ENCODE measurements around the gene COQ8B. TPM values are rescaled to one million over a fixed set of nuclear protein-coding genes. Genes with fewer than 3 reads are reported as not detected.
A peak's percentile ranks its signal among the peaks of the same experiment; 100 is the strongest.

COQ8B gene
- total and polyA plus RNA-seq, 7 experiments from 2014 or later, result 14.4 to 48.3 (median 36.9) TPM

GRCh38 chr19:40758491-40758890 is 41.8 kb upstream of the COQ8B start:
- peaks cover 5 to 57% (median 50%) of the 10 kb centered on the region in 5 donors for H3K36me3 Mint-ChIP-seq
- H3K9me3 Mint-ChIP-seq, result no peaks in the 10 kb centered on the region
- peak overlapping the region in 1 of 10 donors; percentile 26 for H3K4me3 Mint-ChIP-seq
- Histone ChIP-seq H3K27me3 (ENCODE audit: control insufficient read depth in 2 of 2, insufficient read depth in 2 of 2, low read length in 2 of 2) (no peaks in the 10 kb centered on the region), H3K27ac (ENCODE audit: low read depth, low read length) (no peak overlapping the region), H3K36me3 (ENCODE audit: control insufficient read depth in 2 of 3, insufficient read depth in 3 of 3, low read length in 3 of 3) (peaks cover 25 to 73% (median 49%) of the 10 kb centered on the region in 3 experiments), H3K4me1 (ENCODE audit: control insufficient read depth in 2 of 2, insufficient read depth in 2 of 2, low read length in 2 of 2) (peaks cover 30 to 32% of the 10 kb centered on the region in 2 donors), H3K9me3 (ENCODE audit: control insufficient read depth in 2 of 3, low read length in 3 of 3) (no peaks in the 10 kb centered on the region), H3K4me3 (ENCODE audit: low read length) (no peak overlapping the region)
- DNase-seq (no peak), ATAC-seq (no peak)
- H3K4me1 Mint-ChIP-seq, result peaks cover 23 to 62% (median 51%) of the 10 kb centered on the region in 7 donors
- H3K27ac Mint-ChIP-seq, result peak overlapping the region in 2 of 9 donors; percentile 42 to 70
- ChIA-PET CTCF (interaction anchor here (2.6 kb wide), 1 partner anchor 20 kb away, joined by 6 read pairs; the partner anchor contains the start of gene RAB4B), POLR2A (interaction anchor here (0.6 to 1.5 kb wide), 4 partner anchors 8 to 148 kb away, joined by 3 to 7 read pairs (median 4); partner anchors contain the start of genes ACTMAP and RAB4B)
- no peaks in the 10 kb centered on the region for H3K27me3 Mint-ChIP-seq
- intact Hi-C loops (cut with micrococcal nuclease), result no loop called here

- H3K4me3 Mint-ChIP-seq, result peak overlapping the region in 8 of 10 donors; percentile 19 to 81 (median 54)
- no peaks in the 10 kb centered on the region for H3K9me3 Mint-ChIP-seq
- H3K27ac Mint-ChIP-seq, result peak overlapping the region in 8 of 9 donors; percentile 10 to 83 (median 62)
- ChIA-PET CTCF (interaction anchor here (2.6 kb wide), 1 partner anchor 22 kb away, joined by 6 read pairs; the partner anchor contains the start of gene RAB4B), POLR2A (interaction anchor here (0.6 to 1.1 kb wide), 4 partner anchors 10 to 600 kb away, joined by 3 to 4 read pairs (median 3); no protein-coding TSS in a partner anchor)
- peaks cover 9 to 54% (median 31%) of the 10 kb centered on the region in 3 experiments for H3K36me3 ChIP-seq (ENCODE audit: control insufficient read depth in 2 of 3, insufficient read depth in 3 of 3, low read length in 3 of 3)
- H3K9me3 ChIP-seq (ENCODE audit: control insufficient read depth in 2 of 3, low read length in 3 of 3), result no peaks in the 10 kb centered on the region
- peaks cover 0 to 54% (median 35%) of the 10 kb centered on the region in 5 donors for H3K36me3 Mint-ChIP-seq
- H3K4me1 Mint-ChIP-seq, result peaks cover 29 to 68% (median 50%) of the 10 kb centered on the region in 7 donors
- no peaks in the 10 kb centered on the region for H3K27me3 Mint-ChIP-seq
- no peaks in the 10 kb centered on the region for H3K27me3 ChIP-seq (ENCODE audit: control insufficient read depth in 2 of 2, insufficient read depth in 2 of 2, low read length in 2 of 2)
- DNase-seq (peak in 1 of 9 donors; percentile 42), ATAC-seq (no peak)
- intact Hi-C loops (cut with micrococcal nuclease), result no loop called here
- H3K4me1 ChIP-seq (ENCODE audit: control insufficient read depth in 2 of 2, insufficient read depth in 2 of 2, low read length in 2 of 2), result peaks cover 26 to 40% of the 10 kb centered on the region in 2 donors
- H3K27ac ChIP-seq (ENCODE audit: low read depth, low read length), result no peak overlapping the region
- no peak overlapping the region for H3K4me3 ChIP-seq (ENCODE audit: low read length)
Measured at GRCh38 chr19:40756502-40757110, 39.9 kb upstream of the COQ8B start.

GRCh38 chr19:40755791-40756190 is 39.1 kb upstream of the COQ8B start:
- intact Hi-C loops (cut with micrococcal nuclease), result no loop called here
- peaks cover 0 to 58% (median 31%) of the 10 kb centered on the region in 5 donors for H3K36me3 Mint-ChIP-seq
- POLR2A ChIA-PET, result interaction anchor here (0.6 to 1.1 kb wide), 8 partner anchors 11 to 601 kb away, joined by 3 to 7 read pairs (median 4); partner anchors contain the start of genes EGLN2 and RAB4B

GRCh38 chr19:40755248-40755624 is 38.5 kb upstream of the COQ8B start:
- peak overlapping the region; percentile 42 for H3K27ac ChIP-seq (ENCODE audit: low read depth, low read length)
- no peak for DNase-seq

More at GRCh38 chr19:40755791-40756190, 39.1 kb upstream of the COQ8B start:
- ATAC-seq, result no peak
- DNase-seq, result no peak
- Histone ChIP-seq H3K9me3 (ENCODE audit: control insufficient read depth in 2 of 3, low read length in 3 of 3) (no peaks in the 10 kb centered on the region), H3K36me3 (ENCODE audit: control insufficient read depth in 2 of 3, insufficient read depth in 3 of 3, low read length in 3 of 3) (peaks cover 9 to 47% (median 26%) of the 10 kb centered on the region in 3 experiments), H3K27ac (ENCODE audit: low read depth, low read length) (peak overlapping the region; percentile 41), H3K4me3 (ENCODE audit: low read length) (no peak overlapping the region), H3K27me3 (ENCODE audit: control insufficient read depth in 2 of 2, insufficient read depth in 2 of 2, low read length in 2 of 2) (no peaks in the 10 kb centered on the region), H3K4me1 (ENCODE audit: control insufficient read depth in 2 of 2, insufficient read depth in 2 of 2, low read length in 2 of 2) (peaks cover 25 to 40% of the 10 kb centered on the region in 2 donors)
- CTCF ChIA-PET, result interaction anchor here (0.5 to 0.9 kb wide), 2 partner anchors 51 to 57 kb away, joined by 4 read pairs; no protein-coding TSS in a partner anchor
- Mint-ChIP-seq H3K27me3 (no peaks in the 10 kb centered on the region), H3K4me3 (peak overlapping the region in 9 of 10 donors; percentile 50 to 92 (median 68)), H3K4me1 (peaks cover 35 to 65% (median 53%) of the 10 kb centered on the region in 7 donors), H3K9me3 (no peaks in the 10 kb centered on the region), H3K27ac (peak overlapping the region in 7 of 9 donors; percentile 23 to 67 (median 42))

GRCh38 chr19:40754611-40755247 is 38.0 kb upstream of the COQ8B start:
- H3K4me3 ChIP-seq (ENCODE audit: low read length), result peak overlapping the region; percentile 36
- ChIA-PET POLR2A (interaction anchor here (0.8 to 2.5 kb wide), 6 partner anchors 13 to 50 kb away, joined by 3 to 7 read pairs (median 5); partner anchors contain the start of genes EGLN2 and RAB4B), CTCF (interaction anchor here (0.9 to 2.1 kb wide), 2 partner anchors 23 to 52 kb away, joined by 4 to 7 read pairs; partner anchors contain the start of gene RAB4B)
- H3K9me3 Mint-ChIP-seq, result peaks cover 0 to under 1% (median 0%) of the 10 kb centered on the region in 11 donors
- H3K27me3 ChIP-seq (ENCODE audit: control insufficient read depth in 2 of 2, insufficient read depth in 2 of 2, low read length in 2 of 2), result no peaks in the 10 kb centered on the region
- peaks cover 0 to 52% (median 25%) of the 10 kb centered on the region in 5 donors for H3K36me3 Mint-ChIP-seq
- H3K4me3 Mint-ChIP-seq, result peak overlapping the region; percentile 71 to 92 (median 80)
- H3K27ac ChIP-seq (ENCODE audit: low read depth, low read length), result peak overlapping the region; percentile 42
- no peaks in the 10 kb centered on the region for H3K9me3 ChIP-seq (ENCODE audit: control insufficient read depth in 2 of 3, low read length in 3 of 3)
- H3K27ac Mint-ChIP-seq, result peak overlapping the region; percentile 64 to 93 (median 82)
- intact Hi-C loops (cut with micrococcal nuclease), result no loop called here
- peaks cover 30 to 44% of the 10 kb centered on the region in 2 donors for H3K4me1 ChIP-seq (ENCODE audit: control insufficient read depth in 2 of 2, insufficient read depth in 2 of 2, low read length in 2 of 2)
- ATAC-seq (no peak), DNase-seq (peak in 1 of 9 donors; percentile 62)
- H3K36me3 ChIP-seq (ENCODE audit: control insufficient read depth in 2 of 3, insufficient read depth in 3 of 3, low read length in 3 of 3), result peaks cover 7 to 37% (median 19%) of the 10 kb centered on the region in 3 experiments
- peaks cover 39 to 68% (median 58%) of the 10 kb centered on the region in 7 donors for H3K4me1 Mint-ChIP-seq
- no peaks in the 10 kb centered on the region for H3K27me3 Mint-ChIP-seq

More at GRCh38 chr19:40755248-40755624, 38.5 kb upstream of the COQ8B start:
- POLR2A ChIA-PET, result interaction anchor here (0.8 to 1.1 kb wide), 5 partner anchors 12 to 43 kb away, joined by 3 to 7 read pairs (median 4); partner anchors contain the start of genes EGLN2 and RAB4B
- Mint-ChIP-seq H3K4me3 (peak overlapping the region; percentile 50 to 92 (median 79)), H3K4me1 (peaks cover 35 to 65% (median 56%) of the 10 kb centered on the region in 7 donors), H3K36me3 (peaks cover 0 to 52% (median 28%) of the 10 kb centered on the region in 5 donors), H3K27me3 (no peaks in the 10 kb centered on the region), H3K9me3 (no peaks in the 10 kb centered on the region), H3K27ac (peak overlapping the region in 5 of 9 donors; percentile 9 to 93 (median 40))
- Histone ChIP-seq H3K9me3 (ENCODE audit: control insufficient read depth in 2 of 3, low read length in 3 of 3) (no peaks in the 10 kb centered on the region), H3K4me3 (ENCODE audit: low read length) (no peak overlapping the region), H3K36me3 (ENCODE audit: control insufficient read depth in 2 of 3, insufficient read depth in 3 of 3, low read length in 3 of 3) (peaks cover 9 to 42% (median 21%) of the 10 kb centered on the region in 3 experiments), H3K27me3 (ENCODE audit: control insufficient read depth in 2 of 2, insufficient read depth in 2 of 2, low read length in 2 of 2) (no peaks in the 10 kb centered on the region), H3K4me1 (ENCODE audit: control insufficient read depth in 2 of 2, insufficient read depth in 2 of 2, low read length in 2 of 2) (peaks cover 25 to 40% of the 10 kb centered on the region in 2 donors)
- no peak for ATAC-seq
- CTCF ChIA-PET, result interaction anchor here (0.9 to 2.1 kb wide), 2 partner anchors 22 to 51 kb away, joined by 4 to 7 read pairs; partner anchors contain the start of gene RAB4B
- intact Hi-C loops (cut with micrococcal nuclease), result no loop called here

All from naive thymus-derived CD4-positive, alpha-beta T cell (primary cell).